Ectodermal cell (in vitro differentiated cells): Measurements from ENCODE around the gene PPIF.

Experiments
- H3K27ac ChIP-seq: 2 replicates; pipeline ENCODE4 v1.7.0; 2013; ENCODE audit warnings: mild to moderate bottlenecking, low read depth, low read length; ENCODE audit not compliant: insufficient read depth, poor library complexity, severe bottlenecking
- H3K27me3 ChIP-seq: 2 replicates; pipeline ENCODE4 v1.7.0; 2013; ENCODE audit warnings: mild to moderate bottlenecking, low read length; ENCODE audit not compliant: insufficient read depth, control insufficient read depth, poor library complexity, severe bottlenecking
- H3K36me3 ChIP-seq: one replicate; pipeline ENCODE4 v1.7.0; 2013; ENCODE audit warnings: low read length; ENCODE audit not compliant: control insufficient read depth, insufficient read depth
- H3K4me1 ChIP-seq: one replicate; pipeline ENCODE4 v1.7.0; 2013; ENCODE audit warnings: low read length; ENCODE audit not compliant: control insufficient read depth, insufficient read depth
- H3K4me3 ChIP-seq: 2 replicates; pipeline ENCODE4 v1.7.0; 2013; ENCODE audit warnings: low read depth, low read length, control low read depth; ENCODE audit not compliant: insufficient read depth
- H3K9me3 ChIP-seq: 2 replicates; pipeline ENCODE4 v1.7.0; 2013; ENCODE audit warnings: mild to moderate bottlenecking, low read length, moderate library complexity; ENCODE audit not compliant: control insufficient read depth
- WGBS, 2 experiments: methylation state at CpG; one replicate each; pipeline ENCODE4 v1.1.7; 2013; ENCODE audit warnings: missing lambda C conversion rate in 2 of 2; 5-methylcytosine and 5-hydroxymethylcytosine counted together

PPIF gene

GRCh38 chr10:79374312-79375191 lies 27.3 kb downstream of the PPIF start:
- Histone ChIP-seq H3K27me3 (no peaks in the 10 kb centered on the region), H3K4me1 (no peaks in the 10 kb centered on the region), H3K9me3 (no peaks in the 10 kb centered on the region), H3K4me3 (no peak overlapping the region), H3K36me3 (no peaks in the 10 kb centered on the region), H3K27ac (no peak overlapping the region)
- 6% methylated on average over 7 of the region's 7 CpGs for WGBS, 2 experiments

GRCh38 chr10:79375321-79376077 lies 28.2 kb downstream of the PPIF start:
- no peaks in the 10 kb centered on the region for H3K36me3 ChIP-seq
- no peaks in the 10 kb centered on the region for H3K9me3 ChIP-seq
- H3K27ac ChIP-seq = no peak overlapping the region
- no peak overlapping the region for H3K4me3 ChIP-seq
- H3K4me1 ChIP-seq = no peaks in the 10 kb centered on the region
- H3K27me3 ChIP-seq = no peaks in the 10 kb centered on the region
- WGBS, 2 experiments = 86 to 90% methylated on average over 6 of the region's 6 CpGs

GRCh38 chr10:79376078-79376628 lies 28.9 kb downstream of the PPIF start:
- H3K36me3 ChIP-seq = no peaks in the 10 kb centered on the region
- 82 to 85% methylated on average over 11 of the region's 11 CpGs for WGBS, 2 experiments
- H3K27ac ChIP-seq = no peak overlapping the region
- H3K4me3 ChIP-seq = no peak overlapping the region
- no peaks in the 10 kb centered on the region for H3K27me3 ChIP-seq
- H3K4me1 ChIP-seq = no peaks in the 10 kb centered on the region
- H3K9me3 ChIP-seq = no peaks in the 10 kb centered on the region

DNA sequence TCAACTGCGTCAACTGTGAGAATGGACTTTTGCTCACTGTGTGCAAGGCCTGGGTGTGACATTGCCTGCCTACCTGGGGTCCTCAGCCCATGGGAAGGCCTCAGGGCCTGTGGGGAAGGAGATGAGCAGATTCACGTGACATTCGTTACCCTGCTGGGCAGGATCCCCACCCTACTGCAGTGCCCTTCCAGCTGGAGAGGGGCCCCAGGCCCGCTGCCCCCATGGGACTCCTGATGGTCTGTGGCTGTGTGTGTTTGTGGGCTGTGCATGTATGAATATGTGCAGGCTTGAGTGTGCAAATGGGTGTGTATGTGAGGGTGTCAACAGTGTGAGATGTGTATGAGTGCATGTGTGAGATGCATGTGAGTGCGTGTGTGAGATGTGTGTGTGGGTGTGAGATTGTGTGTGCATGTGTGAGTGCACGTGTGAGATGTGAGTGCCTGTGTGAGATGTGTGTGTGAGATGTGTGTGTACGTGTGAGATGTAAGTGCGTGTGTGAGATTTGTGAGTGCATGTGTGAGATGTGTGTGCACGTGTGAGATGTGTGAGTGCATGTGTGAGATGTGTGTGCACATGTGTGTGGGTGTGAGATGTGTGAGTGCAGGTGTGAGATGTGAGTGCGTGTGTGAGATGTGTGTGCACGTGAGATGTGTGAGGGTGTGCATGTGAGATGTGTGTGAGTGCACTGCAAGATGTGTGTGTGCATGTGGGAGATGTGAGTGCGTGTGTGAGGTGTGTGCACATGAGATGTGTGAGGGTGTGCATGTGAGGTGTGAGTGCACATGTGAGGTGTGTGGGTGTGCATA lies 29.7 kb downstream of the PPIF start:
- Histone ChIP-seq H3K36me3 (no peaks in the 10 kb centered on the region), H3K27me3 (no peaks in the 10 kb centered on the region), H3K4me3 (no peak overlapping the region), H3K9me3 (no peaks in the 10 kb centered on the region), H3K4me1 (no peaks in the 10 kb centered on the region), H3K27ac (no peak overlapping the region)
- 92 to 93% methylated on average over 12 of the region's 12 CpGs for WGBS, 2 experiments

DNA sequence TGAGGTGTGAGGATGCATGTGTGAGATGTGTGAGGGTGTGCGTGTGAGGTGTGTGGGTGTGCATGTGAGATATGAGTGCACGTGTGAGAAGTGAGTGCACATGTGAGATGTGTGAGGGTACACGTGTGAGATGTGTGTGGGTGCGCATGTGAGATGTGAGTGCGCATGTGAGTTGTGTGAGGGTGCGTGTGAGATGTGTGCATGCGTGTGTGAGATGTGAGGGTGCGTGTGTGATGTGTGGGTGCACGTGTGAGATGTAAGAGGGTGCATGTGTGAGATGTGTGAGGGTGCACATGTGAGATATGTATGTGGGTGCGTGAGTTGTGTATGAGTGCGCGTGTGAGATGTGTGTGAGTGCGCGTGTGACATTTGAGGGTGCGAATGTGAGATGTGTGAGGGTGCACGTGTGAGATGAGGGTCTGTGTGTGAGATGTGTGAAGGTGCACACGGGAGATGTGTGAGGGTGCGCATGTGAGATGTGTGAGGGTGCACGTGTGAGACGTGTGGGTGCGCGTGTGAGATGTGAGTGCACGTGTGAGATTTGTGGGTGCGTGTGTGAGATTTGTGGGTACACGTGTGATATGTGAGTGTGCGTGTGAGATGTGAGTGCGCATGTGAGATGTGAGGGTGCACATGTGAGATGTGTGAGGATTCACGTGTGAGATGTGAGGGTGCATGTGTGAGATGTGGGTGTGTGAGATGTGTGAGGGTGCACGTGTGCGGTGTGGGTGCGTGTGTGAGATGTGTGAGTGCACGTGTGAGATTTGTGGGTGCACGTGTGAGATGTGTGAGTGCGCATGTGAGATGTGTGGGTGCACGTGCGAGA lies 30.5 kb downstream of the PPIF start:
- no peaks in the 10 kb centered on the region for H3K9me3 ChIP-seq
- H3K4me3 ChIP-seq = no peak overlapping the region
- WGBS, 2 experiments = 92 to 93% methylated on average over 36 of the region's 36 CpGs
- H3K4me1 ChIP-seq = peaks cover 5% of the 10 kb centered on the region
- no peaks in the 10 kb centered on the region for H3K36me3 ChIP-seq
- H3K27ac ChIP-seq = no peak overlapping the region
- H3K27me3 ChIP-seq = no peaks in the 10 kb centered on the region

- no peaks in the 10 kb centered on the region for H3K27me3 ChIP-seq
- no peak overlapping the region for H3K4me3 ChIP-seq
- H3K9me3 ChIP-seq = no peaks in the 10 kb centered on the region
- no peaks in the 10 kb centered on the region for H3K36me3 ChIP-seq
- H3K27ac ChIP-seq = no peak overlapping the region
- WGBS, 2 experiments = 92 to 94% methylated on average over 7 of the region's 7 CpGs
- peaks cover 5% of the 10 kb centered on the region for H3K4me1 ChIP-seq
Measured at GRCh38 chr10:79378383-79378646, 31.0 kb downstream of the PPIF start.

GRCh38 chr10:79378647-79379511 lies 31.6 kb downstream of the PPIF start:
- Histone ChIP-seq H3K4me3 (no peak overlapping the region), H3K36me3 (no peaks in the 10 kb centered on the region), H3K27ac (no peak overlapping the region), H3K27me3 (no peaks in the 10 kb centered on the region), H3K9me3 (no peaks in the 10 kb centered on the region), H3K4me1 (peaks cover 5% of the 10 kb centered on the region)
- WGBS, 2 experiments = 92 to 94% methylated on average over 22 of the region's 22 CpGs

GRCh38 chr10:79379512-79380124 lies 32.3 kb downstream of the PPIF start:
- no peak overlapping the region for H3K4me3 ChIP-seq
- H3K27me3 ChIP-seq = no peaks in the 10 kb centered on the region
- no peak overlapping the region for H3K27ac ChIP-seq
- H3K9me3 ChIP-seq = no peaks in the 10 kb centered on the region
- peaks cover 5% of the 10 kb centered on the region for H3K4me1 ChIP-seq
- WGBS, 2 experiments = 89 to 91% methylated on average over 9 of the region's 9 CpGs
- H3K36me3 ChIP-seq = no peaks in the 10 kb centered on the region
